ENCODE results near the gene SORCS2.

DNA sequence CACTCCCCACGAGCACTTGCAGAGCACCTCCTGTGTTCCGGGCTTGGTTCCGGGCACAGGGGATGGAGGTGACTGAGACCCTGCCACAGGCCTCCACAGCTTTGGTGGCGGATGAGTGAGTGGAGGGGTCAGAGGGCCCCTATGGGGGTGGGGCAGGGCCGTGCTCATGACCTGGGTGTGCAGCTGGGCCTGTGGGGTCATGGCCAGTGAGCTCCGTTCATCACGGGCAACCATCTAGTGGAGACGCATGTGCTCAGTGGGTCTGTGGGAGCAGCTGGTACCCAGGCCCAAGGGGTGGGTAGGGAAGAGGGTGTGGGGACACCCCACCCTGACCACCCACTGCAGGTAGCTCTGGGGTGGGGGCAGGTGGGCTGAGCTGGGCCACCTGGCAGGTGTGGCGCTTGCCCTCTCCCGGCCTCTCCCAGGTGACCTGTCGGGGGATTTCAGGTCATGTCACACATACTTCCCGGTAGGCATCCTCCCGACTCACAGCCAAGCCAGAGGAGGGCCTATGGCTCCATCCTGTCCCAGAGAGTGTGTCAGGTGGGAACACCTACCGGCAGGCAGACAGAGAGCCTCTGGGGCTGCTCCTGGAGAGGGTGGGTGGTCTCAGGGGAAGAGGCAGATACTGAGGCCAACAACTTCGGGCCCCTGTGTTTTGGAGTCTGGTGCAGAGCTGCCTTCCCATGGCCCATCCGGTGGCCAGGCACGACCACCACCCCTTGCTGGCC is 238.8 kb downstream of the SORCS2 start:
- TF ChIP-seq CTCF (IDR thresholded peaks at IDR 0.05) (no peak), POLR2A (IDR thresholded peaks at IDR 0.05) (no peak)

All from right lobe of liver (tissue), 4 donors.